Inflammatory macrophage (primary cell): Measurements from ENCODE around the gene RAI1.

Source experiments
- DNase-seq, 2 donors: peaks; one replicate each; pipeline ENCODE4 v3.0.0-alpha.2; 2020 to 2022

Gene RAI1

DNA sequence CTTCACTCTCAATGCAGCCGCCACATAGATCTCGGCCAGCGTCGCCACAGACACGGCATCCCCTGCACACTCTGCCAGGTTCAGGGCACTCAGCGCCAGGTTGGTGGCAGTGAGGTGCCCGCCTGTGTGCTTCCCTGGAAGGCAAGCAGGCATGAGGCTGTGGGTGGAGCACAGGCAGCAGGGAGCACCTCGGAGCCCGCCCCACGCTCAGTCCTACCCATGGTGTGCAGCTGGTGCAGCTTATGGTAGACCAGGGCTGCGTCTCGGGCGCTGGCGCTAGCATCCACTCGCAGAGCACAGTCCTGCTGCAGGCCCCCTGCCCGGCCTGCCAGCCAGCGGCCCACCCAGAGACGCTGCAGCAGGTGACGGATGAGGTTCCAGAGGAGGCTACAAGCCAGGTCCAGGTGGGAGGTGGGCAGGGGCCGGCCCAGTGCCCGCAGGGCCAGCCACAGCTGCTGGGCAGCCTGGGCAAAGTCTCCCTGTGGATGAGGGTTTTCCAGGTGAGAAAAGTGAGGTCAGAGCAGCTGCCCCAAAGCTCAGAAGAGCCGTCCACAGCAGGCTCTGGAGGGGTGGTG lies 135.1 kb downstream of the RAI1 start:
- no peak for DNase-seq

DNA sequence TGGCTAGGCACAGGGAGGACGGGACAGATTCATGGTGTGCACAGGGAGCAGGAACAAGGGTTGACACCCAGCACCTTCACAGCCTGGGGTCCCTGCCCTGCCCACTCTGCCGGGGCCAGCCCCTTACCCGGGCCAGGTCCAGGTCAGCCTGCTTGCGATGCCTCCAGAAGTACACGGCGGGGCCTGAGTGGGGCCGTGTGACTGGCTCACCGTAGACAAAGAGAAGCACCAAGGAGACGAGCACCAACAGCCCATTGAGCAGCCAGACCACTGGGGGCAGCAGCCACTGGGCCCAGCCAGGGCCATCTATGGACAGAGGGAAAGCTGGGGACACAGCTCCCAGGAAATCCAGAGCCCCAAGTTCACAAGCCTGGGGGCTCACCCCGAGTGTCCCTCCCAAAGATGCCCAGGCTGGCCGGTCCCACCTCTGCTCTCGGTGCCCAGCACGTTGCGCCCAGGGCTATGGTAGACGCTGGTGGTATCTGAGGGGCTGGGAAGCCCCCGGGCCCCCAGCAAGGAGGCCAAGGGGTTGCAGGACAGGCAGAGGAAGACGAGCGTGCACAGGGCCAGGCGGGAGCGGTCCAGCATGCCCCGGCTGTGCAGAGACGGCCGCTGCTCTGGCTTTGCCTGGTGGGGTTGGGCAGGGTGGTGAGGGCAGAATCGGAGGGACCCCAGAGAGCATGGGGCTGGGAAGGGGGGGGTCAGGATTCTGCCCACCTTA lies 135.7 kb downstream of the RAI1 start:
- DNase-seq, result no peak

DNA sequence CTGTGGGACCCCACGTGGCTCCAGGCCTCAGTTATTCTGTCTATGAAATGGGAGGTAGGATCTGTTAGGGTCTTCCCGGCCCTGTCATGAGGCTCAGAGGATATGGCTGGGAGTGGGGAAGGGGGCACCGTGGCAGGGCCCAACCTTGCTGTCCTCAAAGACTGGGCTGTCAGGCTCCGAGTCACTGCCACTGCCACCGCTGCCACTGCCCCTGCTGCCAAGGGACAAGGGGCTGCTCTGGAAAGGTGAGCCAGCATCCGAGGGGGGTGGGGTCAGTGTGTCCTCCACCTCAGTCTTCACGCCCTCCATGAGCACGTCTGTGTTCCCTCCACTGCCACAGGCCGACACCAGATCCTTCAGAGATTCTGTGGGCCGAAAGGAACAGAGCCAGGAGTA lies 136.3 kb downstream of the RAI1 start:
- no peak for DNase-seq

DNA sequence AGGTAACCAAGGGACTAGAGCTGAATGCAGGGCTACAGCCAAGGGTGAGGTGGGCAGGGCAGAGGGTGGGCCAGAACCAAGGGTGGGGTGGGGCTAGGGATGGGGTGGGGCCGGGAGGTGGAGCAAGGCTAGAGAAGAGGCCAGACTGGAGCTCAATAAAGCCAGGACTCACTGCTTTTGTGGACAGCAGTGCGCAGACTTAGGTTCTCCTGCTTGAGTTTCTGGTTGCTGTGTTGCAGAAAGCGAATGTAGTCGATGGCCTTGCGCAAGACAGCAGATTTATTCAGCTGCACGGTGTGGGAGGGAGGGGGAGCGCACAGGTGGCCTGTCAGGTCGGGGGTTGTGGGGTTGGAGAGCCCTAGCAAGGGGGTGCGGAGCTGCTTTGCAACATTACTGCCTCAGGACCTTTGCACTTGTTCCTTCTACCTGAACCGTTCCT lies 136.8 kb downstream of the RAI1 start:
- DNase-seq, result no peak

DNA sequence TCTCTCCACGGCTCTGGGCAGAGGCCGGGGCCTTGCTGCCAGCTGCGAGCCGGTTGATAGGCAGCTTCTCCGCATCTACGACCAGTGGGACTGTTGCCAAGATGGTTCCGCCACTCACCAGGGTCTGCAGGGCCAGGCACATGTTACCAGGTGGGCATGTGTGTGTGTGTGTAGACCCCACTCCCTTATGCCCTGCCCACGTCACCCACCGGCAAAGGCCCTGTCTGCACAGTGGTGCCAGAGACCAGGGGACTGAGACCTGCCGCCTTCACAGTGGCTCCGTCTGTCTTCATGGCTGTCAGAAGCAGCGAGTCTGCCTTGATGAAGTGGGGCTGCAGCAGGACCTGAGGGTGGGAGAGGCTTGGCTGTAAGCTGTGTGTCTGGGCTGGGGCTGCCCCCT lies 137.9 kb downstream of the RAI1 start:
- no peak for DNase-seq

DNA sequence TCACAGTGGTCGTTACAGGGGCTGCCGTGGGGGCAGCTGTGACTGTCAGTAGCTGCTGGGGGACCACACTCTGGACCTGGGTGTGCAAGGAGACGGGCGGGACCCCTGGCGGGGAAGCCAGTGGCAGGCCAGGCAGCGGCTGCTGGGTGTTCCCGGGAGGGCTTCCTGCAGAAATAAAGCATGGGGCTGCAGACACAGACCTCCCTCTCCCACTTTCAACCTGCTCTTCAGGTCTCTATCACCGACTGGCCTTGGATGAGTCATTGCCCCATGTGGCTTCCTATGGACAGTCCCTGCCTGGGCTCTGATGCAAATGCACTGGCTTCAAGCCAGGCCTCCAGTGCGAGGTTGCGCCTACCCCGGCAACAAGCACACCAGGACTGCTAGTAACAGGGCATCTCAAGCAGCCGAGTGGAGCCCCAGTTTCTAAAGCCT lies 138.3 kb downstream of the RAI1 start:
- DNase-seq, result peak; percentile 86 to 89

DNA sequence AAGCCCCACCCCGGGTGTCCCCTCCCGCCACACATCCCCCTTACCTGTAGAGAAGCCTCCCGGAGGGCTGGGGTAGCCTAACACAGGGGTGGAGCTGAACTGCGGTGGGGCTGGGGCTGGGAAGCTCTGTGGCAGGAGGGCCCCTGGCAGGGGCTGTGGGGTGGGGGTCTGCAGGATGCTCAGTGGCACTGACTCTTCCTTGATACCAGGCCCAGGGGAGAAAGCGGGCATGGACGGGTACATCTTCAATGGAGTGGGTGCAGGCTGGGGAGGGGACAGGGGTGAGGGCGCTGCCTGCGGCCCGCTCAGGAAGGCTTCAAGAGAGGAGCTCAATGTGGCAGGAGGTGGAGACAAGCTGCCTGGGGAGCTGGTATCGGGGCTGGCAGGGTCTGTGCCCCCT lies 138.8 kb downstream of the RAI1 start:
- DNase-seq, result no peak

DNA sequence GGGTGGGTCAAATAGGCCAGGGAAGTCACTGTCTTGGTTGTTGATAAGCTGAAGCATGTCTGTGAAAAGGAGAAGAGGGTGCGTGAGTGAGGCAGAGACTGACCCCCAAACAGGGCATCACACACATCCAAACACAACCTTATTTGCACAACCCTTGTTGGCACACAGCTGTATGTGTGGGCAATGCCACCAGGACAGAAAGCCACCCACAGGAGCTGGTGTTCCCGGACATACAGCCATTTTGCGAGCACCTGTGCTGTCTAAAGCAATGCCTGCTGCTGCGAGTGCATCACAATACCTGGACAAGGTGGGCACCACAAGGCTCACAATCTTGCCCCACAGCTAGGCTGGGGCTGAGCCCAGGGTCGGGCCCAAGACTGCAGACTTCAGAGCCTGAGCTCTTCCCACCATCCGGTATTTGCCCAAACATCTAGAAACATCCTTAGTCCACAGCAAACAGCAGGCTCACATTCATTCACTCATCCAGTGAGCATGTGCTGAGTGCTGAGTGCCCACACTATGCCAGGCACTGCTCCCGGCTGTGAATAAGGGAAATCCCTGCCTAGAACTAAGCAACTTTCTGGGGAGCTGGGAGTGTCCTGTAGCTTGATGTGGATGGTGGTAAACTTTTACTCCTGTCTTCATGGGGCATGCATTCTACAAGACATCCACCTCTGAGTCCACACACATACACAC lies 139.4 kb downstream of the RAI1 start:
- DNase-seq, result no peak

DNA sequence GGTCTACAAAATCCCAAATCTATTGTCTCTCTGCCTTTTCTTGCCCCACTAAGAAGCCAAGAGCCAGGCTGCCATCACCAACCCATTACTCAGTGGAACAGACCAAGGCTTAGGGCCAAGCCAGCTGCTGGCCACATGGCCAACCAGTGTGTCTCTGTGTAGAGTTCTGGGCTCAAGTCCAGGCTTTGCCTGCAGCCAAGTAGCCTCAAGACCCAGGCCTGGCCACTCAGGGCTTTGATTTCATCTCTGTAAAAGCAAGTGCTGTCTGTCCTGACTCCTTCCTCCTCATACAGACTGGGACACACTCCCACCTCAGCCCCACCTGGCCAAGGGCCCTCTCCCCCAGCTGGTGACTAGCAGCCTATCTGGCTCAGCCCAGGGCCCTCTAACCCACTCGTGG lies 140.9 kb downstream of the RAI1 start:
- no peak for DNase-seq

DNA sequence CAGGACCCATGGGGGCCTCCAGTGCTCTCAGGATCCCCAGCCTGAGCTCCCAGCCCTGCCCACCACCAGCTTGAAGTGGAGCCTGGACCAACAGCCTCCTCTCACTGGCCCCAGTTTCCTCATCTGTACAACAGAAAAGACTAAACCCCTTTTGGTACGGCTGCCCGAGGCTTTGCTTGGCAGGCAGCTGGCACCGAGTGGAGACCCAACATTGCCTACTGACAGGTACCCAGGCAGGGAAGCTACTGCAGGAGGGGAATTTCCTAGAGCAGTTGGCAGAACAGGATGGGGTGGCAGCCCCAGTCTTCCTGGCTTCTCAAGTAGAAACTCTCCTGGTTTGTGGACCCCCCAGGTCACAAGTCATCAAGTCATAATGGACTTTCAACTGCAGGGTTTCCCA lies 141.4 kb downstream of the RAI1 start:
- no peak for DNase-seq

DNA sequence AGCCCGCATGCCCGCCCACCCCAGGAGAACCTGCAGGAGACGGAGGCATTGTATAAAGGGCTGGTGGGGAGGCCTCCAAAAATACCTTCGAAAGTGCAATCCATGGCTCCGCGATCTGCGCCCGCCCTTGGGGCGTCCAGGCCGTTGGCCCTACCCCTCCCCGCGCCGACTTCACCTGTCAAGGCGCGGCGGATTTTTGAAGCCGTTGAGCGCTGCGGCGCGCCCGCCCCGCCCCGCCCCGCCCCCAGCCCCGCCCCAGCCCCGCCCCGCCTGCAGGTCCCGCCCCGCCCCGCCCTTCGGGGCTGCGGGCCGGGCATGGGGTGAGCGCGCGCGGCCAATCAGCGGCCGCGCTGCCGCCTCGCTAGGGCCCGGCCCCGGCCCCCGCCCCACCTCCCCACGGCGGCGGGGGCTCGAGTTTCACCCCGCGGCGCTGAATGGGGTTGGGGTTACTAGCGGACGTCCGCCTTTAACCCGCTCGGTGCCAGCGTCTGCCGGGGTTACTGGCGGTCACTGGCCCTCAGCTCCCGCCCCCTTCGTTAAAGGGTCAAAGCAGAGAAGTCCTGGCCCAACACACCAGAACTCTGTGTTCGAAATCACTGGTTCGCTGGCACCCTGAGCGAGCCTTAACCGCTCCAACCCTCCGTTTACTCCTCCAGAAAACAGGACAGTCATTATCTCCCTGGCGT lies 142.3 kb downstream of the RAI1 start:
- DNase-seq, result peak; percentile 87 to 89

DNA sequence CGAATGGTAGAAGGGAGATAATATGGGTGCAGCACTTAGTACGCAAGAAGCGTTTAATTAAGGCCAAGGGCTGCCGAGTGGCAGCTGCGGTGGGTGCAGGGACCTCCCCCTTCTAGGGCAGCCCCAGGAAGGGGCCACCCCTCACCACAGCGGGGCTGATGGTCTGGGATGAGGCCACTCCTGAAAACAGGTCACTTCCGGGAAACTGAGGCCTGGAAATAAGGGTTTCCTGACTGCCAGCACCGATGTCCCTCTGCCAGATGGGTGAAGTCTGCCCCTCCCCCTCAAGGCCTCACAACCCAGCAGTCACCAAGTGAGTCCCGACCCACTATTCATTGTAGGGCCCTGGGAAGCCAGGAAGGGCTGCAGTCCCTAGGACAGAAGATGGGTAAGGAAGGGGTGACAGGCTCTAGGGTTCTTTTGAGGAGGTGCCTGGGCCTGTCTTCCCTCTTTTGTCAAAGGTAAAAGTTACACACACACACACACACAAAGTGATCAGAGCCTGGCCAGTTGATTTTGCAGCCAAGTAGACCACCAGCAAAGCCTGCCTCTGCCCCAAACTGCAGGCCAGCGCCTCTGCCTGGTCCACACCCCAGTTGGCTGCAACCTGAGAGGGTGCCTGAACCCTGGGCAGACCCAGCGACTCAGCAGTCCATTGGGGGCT lies 143.0 kb downstream of the RAI1 start:
- no peak for DNase-seq

DNA sequence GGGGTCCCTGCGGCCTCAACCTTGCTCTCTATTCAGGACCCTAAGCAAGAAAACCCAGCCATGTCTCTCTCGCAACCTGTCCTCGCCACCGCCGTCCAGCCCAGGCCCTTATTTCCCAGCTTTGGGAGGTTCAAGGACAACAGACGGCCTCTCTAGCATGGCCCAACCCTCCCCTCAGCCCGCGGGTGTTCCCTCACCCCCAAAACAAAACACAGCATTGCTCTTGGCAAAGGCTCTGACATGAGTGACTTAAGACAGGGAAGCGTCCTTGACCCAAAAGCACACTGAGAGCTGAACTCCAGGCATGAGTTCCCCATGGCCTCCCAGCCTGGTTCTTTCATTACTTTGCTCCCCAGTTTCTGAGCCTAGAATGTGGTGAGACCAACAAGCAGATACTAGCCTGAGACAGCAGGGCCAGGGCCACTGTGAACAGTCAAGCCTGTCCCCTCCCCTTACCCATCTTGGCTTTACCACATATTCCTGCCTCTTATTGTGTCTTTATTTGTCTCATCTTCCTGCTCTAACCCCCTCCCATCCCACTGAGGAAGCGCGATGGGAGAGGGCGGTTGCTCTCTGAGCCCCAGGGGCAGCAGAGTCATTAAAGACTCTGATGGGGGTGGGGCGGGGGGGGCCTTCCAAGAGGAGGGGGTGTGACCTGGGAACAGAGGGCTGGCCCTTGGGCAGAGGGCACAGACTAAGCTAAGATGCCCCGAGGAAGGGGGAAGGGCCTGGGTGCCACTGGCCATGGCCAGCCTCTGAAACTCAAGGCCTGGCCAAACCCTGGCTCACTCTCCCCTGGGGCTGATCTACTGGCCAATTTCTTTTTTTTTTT lies 143.7 kb downstream of the RAI1 start:
- peak; percentile 29 to 39 for DNase-seq

DNA sequence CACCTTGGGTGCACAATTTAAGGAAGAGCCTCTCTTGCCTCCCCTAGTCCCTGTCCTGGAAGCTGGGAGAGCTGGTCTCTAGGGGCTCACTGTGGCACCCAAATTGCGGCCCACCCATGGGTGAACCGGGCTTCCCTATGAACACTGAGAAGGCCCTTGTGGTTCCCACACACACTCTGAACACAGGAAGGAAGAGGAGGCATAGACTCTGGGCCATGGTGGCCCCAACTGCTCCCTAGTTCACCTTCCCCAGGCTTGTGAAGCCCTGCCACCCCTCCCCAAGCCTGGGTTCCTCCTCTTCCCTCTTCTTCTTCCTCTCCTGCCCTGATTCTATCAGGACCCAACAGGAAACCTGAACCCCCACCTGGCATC lies 145.1 kb downstream of the RAI1 start:
- DNase-seq, result no peak

DNA sequence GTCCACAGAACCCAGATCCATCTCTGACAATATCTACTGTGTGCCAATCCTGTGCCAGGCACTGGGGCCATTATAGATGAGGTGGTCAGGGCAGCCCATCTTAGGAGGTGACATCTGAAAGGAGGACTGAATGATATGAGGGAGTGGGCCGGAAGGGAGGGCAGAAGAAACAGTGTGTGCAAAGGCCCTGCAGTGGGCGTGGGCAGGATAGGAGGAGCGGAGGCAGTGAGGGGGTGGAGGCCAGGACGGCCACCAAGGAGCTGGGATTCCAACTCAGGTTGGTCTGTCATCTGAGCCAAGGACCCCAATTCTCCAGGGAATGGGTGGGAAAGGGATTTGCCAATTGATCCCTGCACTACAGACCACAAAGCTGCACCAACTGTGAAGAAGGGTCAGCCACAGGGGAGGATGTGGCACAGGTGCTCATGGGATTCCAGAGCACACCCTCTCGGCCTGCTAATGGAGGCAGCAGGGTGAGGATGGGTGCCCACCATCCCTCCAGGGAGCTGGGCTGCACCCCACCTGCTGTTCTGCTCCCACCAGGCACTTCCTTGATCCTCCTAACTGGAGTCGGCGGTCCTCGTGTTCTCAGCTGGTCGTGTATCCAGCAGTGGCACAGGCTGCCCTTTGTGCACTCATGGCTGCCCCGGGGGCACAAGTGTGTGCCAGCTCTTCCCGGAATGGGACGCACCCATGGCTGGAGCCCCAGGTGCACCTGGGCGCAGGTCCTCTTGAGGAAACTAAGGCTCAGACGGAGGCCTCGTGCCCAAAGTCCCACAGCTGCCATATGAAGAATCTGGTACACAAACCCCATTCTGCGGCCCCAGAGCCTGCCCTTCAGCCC lies 145.9 kb downstream of the RAI1 start:
- no peak for DNase-seq

DNA sequence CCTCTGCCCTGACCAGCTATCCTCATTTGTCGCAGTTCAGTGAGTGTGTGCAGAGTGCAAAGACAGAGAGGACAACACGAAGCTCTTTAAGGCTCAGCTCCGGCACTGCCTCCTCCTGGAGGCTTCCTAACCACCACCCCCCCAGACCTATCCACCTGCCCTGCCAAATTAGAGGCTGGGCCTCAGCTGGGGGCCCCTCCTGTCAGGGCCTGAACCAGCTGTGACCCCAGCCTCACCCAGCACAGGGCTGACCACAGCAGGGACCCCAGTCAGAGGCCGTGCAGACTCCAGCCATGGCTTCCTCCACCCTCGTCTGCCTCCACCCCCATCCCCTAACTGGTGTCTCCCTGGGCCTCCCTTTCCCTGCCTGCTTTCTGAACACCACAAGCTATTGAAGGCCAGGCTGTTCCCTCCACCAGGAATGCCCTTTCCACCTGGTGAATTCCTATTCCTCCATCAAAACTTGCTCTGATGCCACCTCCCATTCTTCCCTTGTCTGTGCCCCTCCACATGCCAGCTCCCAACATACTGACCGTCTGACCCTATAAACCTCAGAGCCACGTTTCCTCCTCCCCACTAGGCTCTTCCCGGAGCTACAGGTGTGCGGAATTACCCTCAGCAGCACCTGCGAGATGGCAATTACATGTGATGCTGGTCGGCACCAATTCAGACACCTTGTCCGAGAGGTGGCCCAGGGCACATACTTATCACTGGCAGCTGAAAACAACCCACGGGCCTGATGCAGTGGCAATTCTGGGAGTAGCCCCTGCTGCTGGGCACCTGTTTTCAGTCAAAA lies 146.8 kb downstream of the RAI1 start:
- DNase-seq, result no peak

DNA sequence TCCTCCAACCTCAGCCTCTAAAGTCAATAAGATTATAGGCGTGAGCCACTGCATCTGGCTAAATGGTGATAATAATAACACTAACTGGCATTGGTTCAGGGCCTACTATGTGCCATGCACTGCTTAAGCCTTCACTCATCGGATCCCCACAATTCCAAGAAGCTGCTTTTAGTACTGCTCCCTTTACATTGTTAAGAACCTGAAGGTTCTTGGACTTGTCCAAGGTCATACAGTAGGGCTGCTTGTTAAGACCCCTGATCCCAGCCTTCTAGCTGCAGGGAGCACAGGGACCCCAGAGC lies 149.0 kb downstream of the RAI1 start:
- no peak for DNase-seq

DNA sequence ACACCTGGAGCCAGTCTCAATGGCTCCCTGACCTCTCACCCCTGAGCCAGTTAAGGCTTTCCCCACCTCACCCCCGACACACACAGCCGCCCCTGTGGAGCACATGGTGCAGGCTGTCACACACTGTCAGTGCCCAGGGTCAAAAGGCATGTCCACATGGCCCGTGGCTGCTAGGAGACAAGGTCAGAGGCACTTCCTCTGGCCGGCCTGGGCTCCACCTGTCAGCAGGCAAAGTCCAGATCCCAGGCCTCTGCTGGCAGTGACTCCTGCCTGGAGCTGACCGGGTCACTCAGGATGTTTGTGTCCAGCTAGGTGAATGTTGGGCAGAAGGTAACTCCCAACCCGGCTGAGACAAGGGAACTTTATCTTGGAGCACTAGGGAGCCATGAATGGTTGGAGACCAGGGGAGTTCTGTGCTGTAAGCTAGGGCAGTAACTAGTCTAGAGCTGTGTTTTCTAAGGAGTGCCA lies 149.5 kb downstream of the RAI1 start:
- peak in 1 of 2 donors; percentile 35 for DNase-seq

DNA sequence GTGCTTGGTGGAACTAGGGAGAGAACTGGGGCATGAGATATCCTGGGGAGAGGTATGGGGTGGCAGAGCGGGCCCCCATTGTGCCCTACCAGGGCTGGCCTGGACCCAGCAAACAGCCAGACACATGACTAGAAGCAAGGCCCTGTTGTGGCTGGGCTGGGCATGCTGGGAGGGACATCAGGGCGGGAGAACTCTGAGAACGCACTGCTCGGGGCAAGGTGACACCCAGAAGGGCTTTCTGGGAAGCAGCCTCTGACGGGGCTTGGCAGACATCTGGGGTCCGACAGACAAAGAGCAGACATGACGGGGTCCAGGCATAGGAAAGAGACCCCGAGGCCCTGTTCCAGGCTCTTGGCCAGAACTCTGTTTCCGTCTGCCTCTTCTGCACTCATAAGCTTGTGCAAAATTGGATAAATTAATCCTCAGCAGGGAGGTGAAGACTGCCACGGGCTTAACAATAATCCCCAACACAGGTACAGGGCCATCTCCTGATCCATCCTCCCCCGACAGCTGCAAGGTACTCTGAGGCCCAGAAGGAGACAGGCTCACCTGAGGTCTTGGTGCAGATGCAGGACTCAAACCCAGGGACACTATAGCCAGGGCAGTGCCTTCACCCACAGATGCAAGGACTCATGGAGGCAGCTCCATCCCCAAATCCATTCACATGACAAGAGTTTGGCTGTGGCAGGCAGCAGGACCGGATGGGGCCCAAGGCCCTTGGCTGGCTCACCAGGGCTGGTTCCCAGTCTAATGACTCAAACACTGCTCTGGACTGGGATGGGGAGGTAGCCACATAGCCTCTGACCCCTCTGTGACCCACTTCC lies 150.2 kb downstream of the RAI1 start:
- DNase-seq, result no peak

DNA sequence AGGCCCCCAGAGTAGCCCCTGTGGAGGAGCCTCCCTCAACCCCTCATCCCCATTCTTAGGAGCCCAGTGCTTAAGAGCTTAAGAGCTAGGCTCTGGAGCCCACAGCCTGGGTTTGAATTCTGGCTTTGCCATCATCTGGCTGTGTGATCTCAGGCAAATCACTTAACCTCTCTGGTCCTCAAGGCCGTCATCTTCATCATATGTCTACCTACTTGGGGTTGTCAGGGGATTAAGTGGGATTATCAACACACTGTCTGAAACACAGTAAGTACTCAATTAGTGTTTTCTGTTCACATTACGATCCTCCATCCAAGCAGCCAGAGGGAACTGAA lies 150.7 kb downstream of the RAI1 start:
- DNase-seq, result no peak
